PC-9 (cell line): Measurements from ENCODE around the gene BRPF3.

Experiments used
- CTCF ChIP-seq: fragments of 200-600 bp; sonication (generic); conservative IDR thresholded peaks from 2 replicates; pipeline ENCODE4 v1.6.1; 2017; ENCODE audit warnings: mixed run types, antibody characterized with exemption, mild to moderate bottlenecking, moderate library complexity
- EZH2 ChIP-seq: fragments of 200-600 bp; sonication (generic); IDR thresholded peaks from 2 replicates; pipeline ENCODE4 v1.8.0; 2017; ENCODE audit warnings: antibody characterized with exemption, low read depth

GRCh38 chr6:36265744-36266143, 69.2 kb downstream of the BRPF3 start:
- TF ChIP-seq EZH2 = no peak
- TF ChIP-seq CTCF = no peak
